HG02943 (cell line): ENCODE measurements around the gene FADS3.

Experiments
- ATAC-seq: cut with Tn5 transposase; IDR thresholded peaks from one replicate; pipeline ENCODE4 v1.9.1; 2021; ENCODE audit warnings: mild to moderate bottlenecking, low read depth, moderate library complexity; ENCODE audit not compliant: unreplicated experiment

Gene FADS3

GRCh38 chr11:61900251-61900650 lies 8.9 kb upstream of the FADS3 start:
- ATAC-seq = no peak

GRCh38 chr11:61899146-61899841 lies 7.9 kb upstream of the FADS3 start:
- ATAC-seq = no peak

- ATAC-seq = no peak
Measured at GRCh38 chr11:61898247-61898582, 6.9 kb upstream of the FADS3 start.

GRCh38 chr11:61897387-61898246 lies 6.3 kb upstream of the FADS3 start:
- no peak for ATAC-seq

GRCh38 chr11:61896665-61897386 lies 5.5 kb upstream of the FADS3 start:
- no peak for ATAC-seq

GRCh38 chr11:61895718-61896059 lies 4.3 kb upstream of the FADS3 start:
- ATAC-seq = no peak

- no peak for ATAC-seq
Measured at GRCh38 chr11:61895046-61895717, 3.8 kb upstream of the FADS3 start.

- ATAC-seq = no peak
Measured at GRCh38 chr11:61893981-61894380, 2.6 kb upstream of the FADS3 start.

GRCh38 chr11:61892085-61892370 lies 683 bp upstream of the FADS3 start:
- no peak for ATAC-seq

GRCh38 chr11:61890529-61891330 lies 615 bp downstream of the FADS3 start:
- ATAC-seq = no peak

- ATAC-seq = no peak
Measured at GRCh38 chr11:61889831-61890230, 1.5 kb downstream of the FADS3 start.

GRCh38 chr11:61888590-61888989 lies 2.8 kb downstream of the FADS3 start:
- no peak for ATAC-seq

- ATAC-seq = no peak
Measured at GRCh38 chr11:61887839-61888494, 3.4 kb downstream of the FADS3 start.

GRCh38 chr11:61886643-61887042 lies 4.7 kb downstream of the FADS3 start:
- ATAC-seq = no peak

GRCh38 chr11:61885784-61886580 lies 5.4 kb downstream of the FADS3 start:
- ATAC-seq = no peak

GRCh38 chr11:61885166-61885778 lies 6.1 kb downstream of the FADS3 start:
- ATAC-seq = no peak

GRCh38 chr11:61883947-61884346 lies 7.4 kb downstream of the FADS3 start:
- ATAC-seq = no peak

- ATAC-seq = no peak
Measured at GRCh38 chr11:61883327-61883726, 8.0 kb downstream of the FADS3 start.

GRCh38 chr11:61882879-61883278 lies 8.5 kb downstream of the FADS3 start:
- ATAC-seq = no peak
